ENCODE results near the gene ICA1. TPM values are rescaled to one million over a fixed set of nuclear protein-coding genes. Genes with fewer than 3 reads are reported as not detected.

The ICA1 gene
- total RNA-seq, 1 experiment from 2014 or later, result 3.2 TPM

DNA sequence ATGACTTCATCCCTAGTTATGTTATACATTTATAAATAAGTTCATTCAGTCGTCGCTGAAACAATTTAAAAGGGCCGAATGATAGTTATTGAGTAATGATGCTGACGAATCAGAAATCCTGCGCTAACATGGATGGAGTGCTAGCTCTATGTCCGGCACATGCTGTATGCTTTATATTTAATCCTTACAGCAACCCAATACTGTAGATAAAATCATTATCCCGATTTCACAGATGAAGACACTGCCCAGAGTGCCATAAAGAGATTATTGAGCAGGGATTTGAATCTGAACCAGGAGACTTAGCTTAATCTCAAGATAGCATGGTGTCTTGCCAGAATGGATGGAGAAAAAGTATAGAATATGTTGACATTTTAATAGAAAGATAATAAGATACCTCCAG, 1.1 kb upstream of the ICA1 start:
- ATAC-seq (no peak), DNase-seq (no peak)
- Histone ChIP-seq H3K27ac (ENCODE audit: low read length) (no peak overlapping the region), H3K27me3 (ENCODE audit: low read length) (peaks cover 17% of the 10 kb centered on the region; the same call in 1 of the 2 replicates), H3K79me2 (ENCODE audit: low read length) (no peaks in the 10 kb centered on the region), H3K9me2 (replicated peaks; ENCODE audit: low read length) (no peaks in the 10 kb centered on the region), H3K4me1 (ENCODE audit: insufficient read depth, low read length) (peaks cover 16% of the 10 kb centered on the region; the same call in 1 of the 2 replicates), H3K9me3 (ENCODE audit: low read length) (no peaks in the 10 kb centered on the region), H4K20me1 (ENCODE audit: low read length) (no peaks in the 10 kb centered on the region), H3F3A (ENCODE audit: low read length, unreplicated experiment) (no peaks in the 10 kb centered on the region), H3K4me2 (ENCODE audit: low read length) (peak overlapping the region; percentile 89; the same call in 1 of the 2 replicates), H3K4me3 (ENCODE audit: low read length) (peak overlapping the region; percentile 75; the same call in 1 of the 2 replicates), H2AFZ (ENCODE audit: low read length) (no peak overlapping the region), H3K9ac (ENCODE audit: low read length) (no peak overlapping the region; the same call in 1 of the 2 replicates), H3K36me3 (ENCODE audit: low read depth, low read length) (no peaks in the 10 kb centered on the region)
- intact Hi-C loops (cut with micrococcal nuclease), result no loop called here
- TSS peak; percentile 63 for BruUV-seq (replicated peaks)
- TF ChIP-seq, protein P1, sequence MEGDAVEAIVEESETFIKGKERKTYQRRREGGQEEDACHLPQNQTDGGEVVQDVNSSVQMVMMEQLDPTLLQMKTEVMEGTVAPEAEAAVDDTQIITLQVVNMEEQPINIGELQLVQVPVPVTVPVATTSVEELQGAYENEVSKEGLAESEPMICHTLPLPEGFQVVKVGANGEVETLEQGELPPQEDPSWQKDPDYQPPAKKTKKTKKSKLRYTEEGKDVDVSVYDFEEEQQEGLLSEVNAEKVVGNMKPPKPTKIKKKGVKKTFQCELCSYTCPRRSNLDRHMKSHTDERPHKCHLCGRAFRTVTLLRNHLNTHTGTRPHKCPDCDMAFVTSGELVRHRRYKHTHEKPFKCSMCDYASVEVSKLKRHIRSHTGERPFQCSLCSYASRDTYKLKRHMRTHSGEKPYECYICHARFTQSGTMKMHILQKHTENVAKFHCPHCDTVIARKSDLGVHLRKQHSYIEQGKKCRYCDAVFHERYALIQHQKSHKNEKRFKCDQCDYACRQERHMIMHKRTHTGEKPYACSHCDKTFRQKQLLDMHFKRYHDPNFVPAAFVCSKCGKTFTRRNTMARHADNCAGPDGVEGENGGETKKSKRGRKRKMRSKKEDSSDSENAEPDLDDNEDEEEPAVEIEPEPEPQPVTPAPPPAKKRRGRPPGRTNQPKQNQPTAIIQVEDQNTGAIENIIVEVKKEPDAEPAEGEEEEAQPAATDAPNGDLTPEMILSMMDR (conservative IDR thresholded peaks at IDR 0.05; ENCODE audit: low read depth, low read length), result no peak
- no peak for TF ChIP-seq EZH2phosphoT487 (IDR thresholded peaks at IDR 0.05; ENCODE audit: borderline replicate concordance, low read length)
- TF ChIP-seq EZH2 (IDR thresholded peaks at IDR 0.05; ENCODE audit: low read length, unreplicated experiment), result no peak
- ChIA-PET CTCF (no interaction called here), POLR2A (ENCODE audit: unreplicated experiment) (no interaction called here)

DNA sequence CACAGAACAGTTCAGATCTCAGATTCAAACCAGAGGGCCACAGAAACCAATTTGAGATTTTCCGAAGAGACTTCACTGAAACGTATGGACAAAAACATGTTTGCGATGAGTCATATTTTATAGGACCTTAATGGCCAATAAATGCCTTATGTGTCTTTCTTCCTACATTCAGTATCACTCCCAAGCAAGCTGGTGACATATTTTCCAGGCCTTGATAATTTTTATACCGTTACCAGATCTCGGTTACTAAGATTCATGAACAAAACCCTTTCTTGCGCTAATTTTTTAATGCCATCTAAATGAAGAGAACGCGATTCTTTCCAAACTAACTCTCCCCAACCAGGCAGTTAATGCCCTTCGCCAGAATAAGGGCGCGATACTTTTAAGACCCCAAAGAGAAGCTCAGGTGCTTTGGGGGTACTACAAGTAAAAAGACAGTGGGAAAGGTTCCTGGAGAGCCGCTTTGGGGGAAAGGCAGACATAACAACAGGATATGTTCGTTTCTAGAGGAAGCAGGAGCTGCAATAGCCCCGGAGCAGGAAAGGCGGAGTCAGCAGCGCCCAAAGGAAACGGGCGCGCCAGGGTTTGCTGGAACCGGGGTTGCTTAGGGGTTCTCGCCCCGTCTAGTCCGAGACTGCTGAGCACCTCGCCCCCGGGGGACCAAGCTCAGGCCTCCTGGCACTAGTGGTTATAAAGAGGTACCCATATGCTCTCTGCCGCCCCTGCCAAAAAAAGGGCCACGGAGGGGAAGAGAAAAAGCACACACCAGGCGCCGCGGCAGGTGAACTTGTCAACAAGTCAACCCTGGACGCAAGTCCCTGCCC, 884 bp downstream of the ICA1 start:
- peak; percentile 74 for DNase-seq

More for the DNA sequence above, 884 bp downstream of the ICA1 start:
- peak overlapping the region; percentile 91 for H2AFZ ChIP-seq (ENCODE audit: low read length)
- intact Hi-C loops (cut with micrococcal nuclease), result no loop called here
- no peaks in the 10 kb centered on the region for H4K20me1 ChIP-seq (ENCODE audit: low read length)
- no peaks in the 10 kb centered on the region for H3F3A ChIP-seq (ENCODE audit: low read length, unreplicated experiment)
- H3K4me1 ChIP-seq (ENCODE audit: insufficient read depth, low read length), result peaks cover 16% of the 10 kb centered on the region; the same call in 1 of the 2 replicates
- ChIA-PET CTCF (interaction anchor here (0.9 kb wide), 1 partner anchor 35 kb away, joined by 3 read pairs; no protein-coding TSS in a partner anchor), POLR2A (ENCODE audit: unreplicated experiment) (interaction anchor here (0.6 kb wide), 1 partner anchor 48 kb away, joined by 5 read pairs; no protein-coding TSS in a partner anchor)
- H3K27me3 ChIP-seq (ENCODE audit: low read length), result peaks cover 17% of the 10 kb centered on the region; the same call in 1 of the 2 replicates
- peak overlapping the region; percentile 89 for H3K4me2 ChIP-seq (ENCODE audit: low read length)
- H3K79me2 ChIP-seq (ENCODE audit: low read length), result no peaks in the 10 kb centered on the region
- H3K9ac ChIP-seq (ENCODE audit: low read length), result peak overlapping the region; percentile 39
- no peaks in the 10 kb centered on the region for H3K9me3 ChIP-seq (ENCODE audit: low read length)
- TF ChIP-seq EZH2phosphoT487 (IDR thresholded peaks at IDR 0.05; ENCODE audit: borderline replicate concordance, low read length) (no peak), EZH2 (IDR thresholded peaks at IDR 0.05; ENCODE audit: low read length, unreplicated experiment) (no peak)
- TF ChIP-seq, protein P1 (conservative IDR thresholded peaks at IDR 0.05; ENCODE audit: low read depth, low read length), result no peak
- peak; percentile 56 for ATAC-seq
- H3K36me3 ChIP-seq (ENCODE audit: low read depth, low read length), result no peaks in the 10 kb centered on the region
- BruUV-seq (replicated peaks), result TSS peak; percentile 42
- no peaks in the 10 kb centered on the region for H3K9me2 ChIP-seq (replicated peaks; ENCODE audit: low read length)
- H3K27ac ChIP-seq (ENCODE audit: low read length), result 0 out of 2 replicates have a peak overlapping the region, but pooled peaks have one; percentile 10
- peak overlapping the region; percentile 75 for H3K4me3 ChIP-seq (ENCODE audit: low read length)

Measured in PC-3 (cell line).